A549 (cell line): ENCODE data around the gene DHX34. TPM values are rescaled to one million over a fixed set of nuclear protein-coding genes. Genes with fewer than 3 reads are reported as not detected.

ENCODE experiments used
- ATAC-seq, 2 experiments: fragments of 200-7000 bp in 1 of 2; fragments of >200 bp in 1 of 2; cut with Nextera tagmentation in 1 of 2; cut with Tn5 transposase in 1 of 2; 3 replicates each; pipeline versions ENCODE4 v1.8.0 to v1.9.1; 2018 to 2020; ENCODE audit warnings: mild to moderate bottlenecking in 1 of 2, moderate library complexity in 1 of 2
- CTCF ChIA-PET: fragments of 300-600 bp; sonication (Branson Sonifier 250); formaldehyde crosslinking; extraction: SDS; loops from one replicate; lab custom pipeline; 2021; ENCODE audit warnings: antibody characterized with exemption, inconsistent platforms; lab: Yijun Ruan, JAX
- POLR2A ChIA-PET: fragments of 350-600 bp; formaldehyde crosslinking; extraction: SDS; loops from one replicate; lab custom pipeline; 2021; ENCODE audit warnings: antibody characterized with exemption, inconsistent platforms; lab: Yijun Ruan, JAX
- DNase-seq, 2 experiments: peaks; one replicate each; pipeline versions ENCODE4 v3.0.0 to v3.0.0-alpha.2; 2011 to 2016; ENCODE audit warnings: low read depth in 1 of 2, low spot score in 1 of 2
- FAIRE-seq: peaks from 2 replicates; lab custom pipeline; 2011; peaks lifted over from hg19 to GRCh38; lab: Jason Lieb, UNC
- H3K27ac ChIP-seq, 2 experiments: fragments of >200 bp; sonication (Bioruptor Twin); formaldehyde crosslinking; 3 replicates each; pipeline ENCODE4 v1.5.1; 2016 to 2017
- H3K4me1 ChIP-seq: fragments of >200 bp; sonication (Bioruptor Twin); formaldehyde crosslinking; 3 replicates; pipeline ENCODE4 v1.6.1; 2016
- H3K4me2 ChIP-seq: fragments of >200 bp; sonication (Bioruptor Twin); formaldehyde crosslinking; 3 replicates; pipeline ENCODE4 v1.6.1; 2016
- H3K4me3 ChIP-seq: fragments of >200 bp; sonication (Bioruptor Twin); formaldehyde crosslinking; 3 replicates; pipeline ENCODE4 v1.5.1; 2016
- H3K9me3 ChIP-seq: fragments of >200 bp; sonication (Bioruptor Twin); formaldehyde crosslinking; 3 replicates; pipeline ENCODE4 v1.6.1; 2016
- BHLHE40 ChIP-seq: IDR thresholded peaks from 2 replicates; pipeline ENCODE4 v1.6.1; 2012; ENCODE audit warnings: low read depth, low read length, inconsistent platforms
- CBX2 ChIP-seq: fragments of 200-600 bp; sonication (generic); IDR thresholded peaks from 2 replicates; pipeline ENCODE4 v1.6.1; 2016; ENCODE audit warnings: low read depth, mild to moderate bottlenecking, borderline replicate concordance
- CEBPB ChIP-seq, 2 experiments: fragments of >200 bp in 1 of 2; sonication (Bioruptor Twin) in 1 of 2; formaldehyde crosslinking in 1 of 2; IDR thresholded peaks; 2 replicates each; pipeline ENCODE4 v1.6.1; 2012 to 2016
- CHD2 ChIP-seq: fragments of 150-350 bp; IDR thresholded peaks from 2 replicates; pipeline ENCODE4 v1.6.1; 2014; ENCODE audit warnings: low read length; ENCODE audit not compliant: partially characterized antibody
- CHD4 ChIP-seq: fragments of 200-600 bp; sonication (generic); IDR thresholded peaks from 2 replicates; pipeline ENCODE4 v1.6.1; 2016; ENCODE audit warnings: antibody characterized with exemption, mild to moderate bottlenecking, borderline replicate concordance
- EHMT2 ChIP-seq: fragments of 200-600 bp; sonication (generic); IDR thresholded peaks from 2 replicates; pipeline ENCODE4 v1.6.1; 2016; ENCODE audit warnings: antibody characterized with exemption, low read depth, mild to moderate bottlenecking, moderate library complexity
- FOSL2 ChIP-seq, 2 experiments: fragments of 450-650 bp in 1 of 2; fragments of >200 bp in 1 of 2; sonication (Bioruptor Twin) in 1 of 2; formaldehyde crosslinking; IDR thresholded peaks; 2 replicates each; pipeline versions ENCODE4 v1.5.0 to v1.6.1; 2016 to 2020; ENCODE audit warnings: mild to moderate bottlenecking in 1 of 2, moderate library complexity in 1 of 2
- FOXS1 ChIP-seq: fragments of 250-450 bp; sonication (Bioruptor Pico); IDR thresholded peaks from 2 replicates; pipeline ENCODE4 v1.5.0; 2020; ENCODE audit warnings: mild to moderate bottlenecking, moderate library complexity
- HES2 ChIP-seq: fragments of >200 bp; sonication (Bioruptor Twin); formaldehyde crosslinking; IDR thresholded peaks from 2 replicates; pipeline ENCODE4 v1.6.1; 2016
- HEYL ChIP-seq: fragments of 250-450 bp; sonication (Bioruptor Pico); IDR thresholded peaks from 2 replicates; pipeline ENCODE4 v1.8.0; 2021; ENCODE audit warnings: mild to moderate bottlenecking, moderate library complexity
- HOXA7 ChIP-seq: fragments of 250-450 bp; sonication (Bioruptor Pico); IDR thresholded peaks from 2 replicates; pipeline ENCODE4 v1.5.0; 2020; ENCODE audit warnings: mild to moderate bottlenecking, moderate library complexity
- HOXB13 ChIP-seq: fragments of 250-450 bp; sonication (Bioruptor Pico); IDR thresholded peaks from 2 replicates; pipeline ENCODE4 v1.5.0; 2020; ENCODE audit warnings: low read depth, mild to moderate bottlenecking, moderate library complexity
- HOXB5 ChIP-seq: fragments of 250-450 bp; sonication (Bioruptor Pico); IDR thresholded peaks from 2 replicates; pipeline ENCODE4 v1.5.0; 2020; ENCODE audit warnings: mild to moderate bottlenecking, moderate library complexity
- KDM5A ChIP-seq: fragments of 200-600 bp; sonication (generic); IDR thresholded peaks from 2 replicates; pipeline ENCODE4 v1.6.1; 2016; ENCODE audit warnings: antibody characterized with exemption, mild to moderate bottlenecking
- MAZ ChIP-seq: fragments of 150-350 bp; IDR thresholded peaks from 2 replicates; pipeline ENCODE4 v1.6.1; 2014; ENCODE audit warnings: antibody characterized with exemption, low read depth, low read length, borderline replicate concordance
- MYC ChIP-seq: IDR thresholded peaks from 2 replicates; pipeline ENCODE4 v1.6.1; 2012; ENCODE audit warnings: mild to moderate bottlenecking, inconsistent platforms, low read length, improper control_type of control experiment, borderline replicate concordance
- PHF8 ChIP-seq: fragments of 200-600 bp; sonication (generic); IDR thresholded peaks from 2 replicates; pipeline ENCODE4 v1.6.1; 2016; ENCODE audit warnings: low read depth, mild to moderate bottlenecking, antibody characterized with exemption, moderate library complexity, borderline replicate concordance
- RAD21 ChIP-seq, 2 experiments: fragments of >200 bp in 1 of 2; sonication (Bioruptor Twin) in 1 of 2; formaldehyde crosslinking in 1 of 2; IDR thresholded peaks in 1 of 2; conservative IDR thresholded peaks in 1 of 2; 2 replicates in 1 of 2; 3 replicates in 1 of 2; pipeline ENCODE4 v1.6.1; 2012 to 2018; ENCODE audit warnings: inconsistent platforms in 1 of 2
- TFCP2L1 ChIP-seq: fragments of 250-450 bp; sonication (Bioruptor Pico); IDR thresholded peaks from 2 replicates; pipeline ENCODE4 v1.5.0; 2021; ENCODE audit warnings: mild to moderate bottlenecking
- TP53 ChIP-seq: fragments of 250-450 bp; sonication (Bioruptor Pico); IDR thresholded peaks from 2 replicates; pipeline ENCODE4 v1.5.0; 2021; ENCODE audit warnings: mild to moderate bottlenecking, moderate library complexity
- ZNF302 ChIP-seq: fragments of 250-450 bp; sonication (Bioruptor Pico); IDR thresholded peaks from 2 replicates; pipeline ENCODE4 v1.9.0; 2021; ENCODE audit warnings: inconsistent platforms, mild to moderate bottlenecking, moderate library complexity
- ZSCAN20 ChIP-seq: fragments of 250-450 bp; sonication (Bioruptor Pico); IDR thresholded peaks from 2 replicates; pipeline ENCODE4 v1.8.0; 2022; ENCODE audit warnings: mild to moderate bottlenecking, moderate library complexity
- WGBS: methylation state at CpG from one replicate; pipeline ENCODE4 v1.1.6; 2017; ENCODE audit errors: missing lambda C conversion rate; 5-methylcytosine and 5-hydroxymethylcytosine counted together
- polyA plus RNA-seq, 4 experiments: library from polyadenylated mRNA; depleted of rRNA in 3 of 4; stranded (reverse); fragments of >200 nt; fragmentation: RNase III in 1 of 4; extraction: RNeasy Plus Mini Kit Qiagen cat#74134 plus additional on column Dnase treatment in 1 of 4; gene quantifications; 2 replicates in 3 of 4; 3 replicates in 1 of 4; pipeline ENCODE4 v1.2.3, GENCODE V29; 2011 to 2017
- TF ChIP-seq, protein P1 (sequence below): fragments of 250-450 bp; sonication (Bioruptor Pico); IDR thresholded peaks from 2 replicates; pipeline ENCODE4 v1.5.0; 2020; ENCODE audit warnings: low read depth, mild to moderate bottlenecking, moderate library complexity
- TF ChIP-seq, protein P2 (sequence below): fragments of >200 bp; sonication (Bioruptor Twin); formaldehyde crosslinking; IDR thresholded peaks from 3 replicates; pipeline ENCODE4 v1.5.1; 2016
- TF ChIP-seq, protein P3 (sequence below): fragments of >200 bp; sonication (Bioruptor Twin); formaldehyde crosslinking; IDR thresholded peaks from 3 replicates; pipeline ENCODE4 v1.6.1; 2016
- TF ChIP-seq, protein P4 (sequence below): fragments of 150-350 bp; IDR thresholded peaks from 2 replicates; pipeline ENCODE4 v1.6.1; 2014; ENCODE audit warnings: low read depth, mild to moderate bottlenecking, low read length

The DHX34 gene
- polyA plus RNA-seq, 2 of the 4 experiments (the other 2 are of a cell fraction), result 12.4 to 24.5 TPM

DNA sequence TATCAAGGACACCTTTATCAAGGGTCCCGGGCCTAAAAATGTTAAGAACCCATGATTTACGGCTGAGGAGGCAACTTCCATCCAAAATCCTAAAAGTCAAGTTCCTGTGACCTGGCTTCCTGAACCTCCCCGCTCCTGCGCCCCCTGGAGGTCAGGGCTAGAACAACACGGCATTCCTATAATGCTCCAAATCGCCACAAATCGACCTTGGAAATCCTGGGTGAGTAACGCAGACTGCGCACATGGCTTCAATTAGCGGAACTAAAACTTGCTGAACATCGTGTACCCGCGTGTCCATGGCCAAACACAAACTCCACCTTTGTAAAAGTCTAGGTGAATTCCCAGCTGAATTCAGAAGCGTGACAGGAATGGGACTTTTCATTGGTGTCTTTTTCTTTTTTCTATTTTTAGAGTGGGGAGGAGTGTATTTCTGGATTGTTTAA, 43.8 kb upstream of the DHX34 start (continued):
- TF ChIP-seq, protein P1, sequence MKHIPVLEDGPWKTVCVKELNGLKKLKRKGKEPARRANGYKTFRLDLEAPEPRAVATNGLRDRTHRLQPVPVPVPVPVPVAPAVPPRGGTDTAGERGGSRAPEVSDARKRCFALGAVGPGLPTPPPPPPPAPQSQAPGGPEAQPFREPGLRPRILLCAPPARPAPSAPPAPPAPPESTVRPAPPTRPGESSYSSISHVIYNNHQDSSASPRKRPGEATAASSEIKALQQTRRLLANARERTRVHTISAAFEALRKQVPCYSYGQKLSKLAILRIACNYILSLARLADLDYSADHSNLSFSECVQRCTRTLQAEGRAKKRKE (CRISPR knock-in tag), result peak; percentile 76
- TF ChIP-seq HOXB5 (CRISPR knock-in tag) (peak; percentile 45; the same call in 1 of the 2 replicates), ZNF302 (CRISPR knock-in tag) (0 out of 2 replicates have a peak, but pooled peaks have one; percentile 56), HOXA7 (CRISPR knock-in tag) (peak; percentile 86; the same call in 1 of the 2 replicates), RAD21 (conservative IDR thresholded peaks at IDR 0.05 in 1 of 2, IDR thresholded peaks at IDR 0.05 in 1 of 2) (peak; percentile 58 to 62), FOSL2 (IDR thresholded peaks at IDR 0.05) (no peak), FOSL2 (CRISPR knock-in tag; IDR thresholded peaks at IDR 0.05) (peak; percentile 68), MYC (peak; percentile 95), MAZ (0 out of 2 replicates have a peak, but pooled peaks have one; percentile 70), HOXB13 (CRISPR knock-in tag) (peak; percentile 74; the same call in 1 of the 2 replicates)
- TF ChIP-seq, protein P2, sequence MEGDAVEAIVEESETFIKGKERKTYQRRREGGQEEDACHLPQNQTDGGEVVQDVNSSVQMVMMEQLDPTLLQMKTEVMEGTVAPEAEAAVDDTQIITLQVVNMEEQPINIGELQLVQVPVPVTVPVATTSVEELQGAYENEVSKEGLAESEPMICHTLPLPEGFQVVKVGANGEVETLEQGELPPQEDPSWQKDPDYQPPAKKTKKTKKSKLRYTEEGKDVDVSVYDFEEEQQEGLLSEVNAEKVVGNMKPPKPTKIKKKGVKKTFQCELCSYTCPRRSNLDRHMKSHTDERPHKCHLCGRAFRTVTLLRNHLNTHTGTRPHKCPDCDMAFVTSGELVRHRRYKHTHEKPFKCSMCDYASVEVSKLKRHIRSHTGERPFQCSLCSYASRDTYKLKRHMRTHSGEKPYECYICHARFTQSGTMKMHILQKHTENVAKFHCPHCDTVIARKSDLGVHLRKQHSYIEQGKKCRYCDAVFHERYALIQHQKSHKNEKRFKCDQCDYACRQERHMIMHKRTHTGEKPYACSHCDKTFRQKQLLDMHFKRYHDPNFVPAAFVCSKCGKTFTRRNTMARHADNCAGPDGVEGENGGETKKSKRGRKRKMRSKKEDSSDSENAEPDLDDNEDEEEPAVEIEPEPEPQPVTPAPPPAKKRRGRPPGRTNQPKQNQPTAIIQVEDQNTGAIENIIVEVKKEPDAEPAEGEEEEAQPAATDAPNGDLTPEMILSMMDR, result peak; percentile 99

DNA sequence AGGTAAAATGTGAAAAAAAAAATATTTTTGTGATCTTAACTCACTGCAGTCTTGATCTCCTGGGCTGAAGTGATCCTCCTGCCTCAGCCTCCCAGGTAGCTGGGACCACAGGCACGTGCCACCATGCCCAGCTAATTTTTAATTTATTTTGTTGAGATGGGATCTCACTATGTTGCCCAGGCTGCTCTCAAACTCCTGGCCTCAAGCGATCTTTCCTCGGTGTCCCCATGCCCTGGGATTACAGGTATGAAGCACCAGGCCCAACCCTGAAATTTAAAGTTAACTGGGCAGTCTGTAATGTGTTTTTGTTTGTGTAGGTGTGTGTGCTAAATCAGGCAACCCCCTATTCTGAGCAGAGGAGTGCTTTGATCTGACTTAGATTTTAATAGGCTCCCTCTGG, 42.8 kb upstream of the DHX34 start:
- FAIRE-seq, result no peak
- WGBS, result 94% methylated on average over 3 of the region's 3 CpGs
- no peak overlapping the region; the same call in 2 of the 3 replicates for H3K4me2 ChIP-seq
- H3K27ac ChIP-seq, result peak overlapping the region; percentile 60 to 71; a peak in 5 of 6 replicates
- no peaks in the 10 kb centered on the region for H3K9me3 ChIP-seq
- TF ChIP-seq HOXA7 (CRISPR knock-in tag), result no peak
- TF ChIP-seq TP53, result no peak
- no peak for TF ChIP-seq ZSCAN20 (CRISPR knock-in tag)
- TF ChIP-seq, all 56 proteins: peak for 0
- DNase-seq (no peak), ATAC-seq (no peak)
- POLR2A ChIA-PET, result interaction anchor here (1.2 kb wide), 1 partner anchor 43 kb away, joined by 4 read pairs; the partner anchor contains the start of gene DHX34
- CTCF ChIA-PET, result interaction anchor here (0.7 to 7.9 kb wide), 20 partner anchors 8 to 130 kb away, joined by 3 to 128 read pairs (median 5); partner anchors contain the start of gene DHX34
- no peak overlapping the region for H3K4me3 ChIP-seq
- H3K4me1 ChIP-seq, result peaks cover 38% of the 10 kb centered on the region

DNA sequence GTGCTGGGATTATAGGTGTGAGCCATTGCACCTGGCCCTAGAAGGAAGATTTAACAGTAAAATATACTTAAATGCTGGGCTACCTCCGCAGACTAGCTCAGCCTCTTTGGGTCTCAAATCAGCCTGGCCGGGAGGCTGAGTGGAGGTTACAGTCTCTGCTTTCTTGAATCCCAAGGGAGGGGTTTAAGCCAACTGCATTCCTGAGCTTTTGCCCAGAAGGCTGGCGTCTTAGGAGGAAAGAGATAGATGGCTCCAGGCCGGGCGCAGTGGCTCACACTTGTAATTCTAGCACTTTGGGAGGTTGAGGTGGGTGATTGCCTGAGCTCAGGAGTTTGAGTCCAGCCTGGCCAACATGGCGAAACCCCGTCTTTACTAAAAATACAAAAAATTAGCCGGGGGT, 40.1 kb upstream of the DHX34 start:
- H3K9me3 ChIP-seq, result peaks cover 7% of the 10 kb centered on the region; the same call in 2 of the 3 replicates
- peak overlapping the region; percentile 43; the same call in 2 of the 3 replicates for H3K4me2 ChIP-seq
- H3K4me3 ChIP-seq, result no peak overlapping the region
- TF ChIP-seq CHD4 (no peak), HEYL (CRISPR knock-in tag) (no peak), CBX2 (no peak), KDM5A (no peak), FOXS1 (CRISPR knock-in tag) (no peak), TFCP2L1 (CRISPR knock-in tag) (no peak), MAZ (no peak), CEBPB (IDR thresholded peaks at IDR 0.05) (no peak), CHD2 (no peak), PHF8 (no peak), EHMT2 (no peak), HOXB13 (CRISPR knock-in tag) (no peak), HES2 (no peak), BHLHE40 (no peak)
- TF ChIP-seq, protein P3, sequence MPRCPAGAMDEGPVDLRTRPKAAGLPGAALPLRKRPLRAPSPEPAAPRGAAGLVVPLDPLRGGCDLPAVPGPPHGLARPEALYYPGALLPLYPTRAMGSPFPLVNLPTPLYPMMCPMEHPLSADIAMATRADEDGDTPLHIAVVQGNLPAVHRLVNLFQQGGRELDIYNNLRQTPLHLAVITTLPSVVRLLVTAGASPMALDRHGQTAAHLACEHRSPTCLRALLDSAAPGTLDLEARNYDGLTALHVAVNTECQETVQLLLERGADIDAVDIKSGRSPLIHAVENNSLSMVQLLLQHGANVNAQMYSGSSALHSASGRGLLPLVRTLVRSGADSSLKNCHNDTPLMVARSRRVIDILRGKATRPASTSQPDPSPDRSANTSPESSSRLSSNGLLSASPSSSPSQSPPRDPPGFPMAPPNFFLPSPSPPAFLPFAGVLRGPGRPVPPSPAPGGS, result no peak
- TF ChIP-seq, protein P4, sequence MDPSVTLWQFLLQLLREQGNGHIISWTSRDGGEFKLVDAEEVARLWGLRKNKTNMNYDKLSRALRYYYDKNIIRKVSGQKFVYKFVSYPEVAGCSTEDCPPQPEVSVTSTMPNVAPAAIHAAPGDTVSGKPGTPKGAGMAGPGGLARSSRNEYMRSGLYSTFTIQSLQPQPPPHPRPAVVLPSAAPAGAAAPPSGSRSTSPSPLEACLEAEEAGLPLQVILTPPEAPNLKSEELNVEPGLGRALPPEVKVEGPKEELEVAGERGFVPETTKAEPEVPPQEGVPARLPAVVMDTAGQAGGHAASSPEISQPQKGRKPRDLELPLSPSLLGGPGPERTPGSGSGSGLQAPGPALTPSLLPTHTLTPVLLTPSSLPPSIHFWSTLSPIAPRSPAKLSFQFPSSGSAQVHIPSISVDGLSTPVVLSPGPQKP, result no peak
- TF ChIP-seq, protein P1 (CRISPR knock-in tag), result no peak
- H3K27ac ChIP-seq, result peak overlapping the region; percentile 74 to 85; a peak in 5 of 6 replicates
- ATAC-seq (no peak), DNase-seq (no peak), FAIRE-seq (no peak)
- ChIA-PET CTCF (interaction anchor here (0.7 to 7.9 kb wide), 12 partner anchors 9 to 398 kb away, joined by 3 to 128 read pairs (median 4); partner anchors contain the start of gene DHX34), POLR2A (interaction anchor here (0.7 kb wide), 1 partner anchor 21 kb away, joined by 6 read pairs; no protein-coding TSS in a partner anchor)
- 66% methylated on average over 8 of the region's 8 CpGs for WGBS
- peaks cover 51% of the 10 kb centered on the region for H3K4me1 ChIP-seq
